GM21360 (cell line): ENCODE results near the gene IGFL3.
"Not testable (repeated sequence)": the region's sequence is repeated elsewhere in the genome, so short reads cannot be mapped to it uniquely, and the experiment has no call there.

Source experiments
- ATAC-seq: cut with Tn5 transposase; IDR thresholded peaks from one replicate; pipeline ENCODE4 v1.9.1; 2021; ENCODE audit warnings: mild to moderate bottlenecking, moderate library complexity; ENCODE audit not compliant: unreplicated experiment

IGFL3 gene

GRCh38 chr19:46124638-46125115, at the start of gene IGFL3:
Gene IGFL3, minus strand, starts transcription at chr19:46124688. Its CDS starts 39 bp downstream, at chr19:46124649.
- ATAC-seq, result no peak

GRCh38 chr19:46173886-46174480, 49.5 kb upstream of the IGFL3 start:
- ATAC-seq, result no peak

- no peak for ATAC-seq
Observed at GRCh38 chr19:46162731-46163130, 38.2 kb upstream of the IGFL3 start.

GRCh38 chr19:46161642-46162257, 37.3 kb upstream of the IGFL3 start:
- not testable (repeated sequence) for ATAC-seq

GRCh38 chr19:46160233-46160775, 35.8 kb upstream of the IGFL3 start:
- no peak for ATAC-seq

- ATAC-seq, result no peak
Observed at GRCh38 chr19:46159418-46160232, 35.1 kb upstream of the IGFL3 start.

- ATAC-seq, result no peak
Observed at GRCh38 chr19:46155237-46155636, 30.7 kb upstream of the IGFL3 start.

GRCh38 chr19:46150606-46151005, 26.1 kb upstream of the IGFL3 start:
- ATAC-seq, result no peak

GRCh38 chr19:46147791-46148288, 23.4 kb upstream of the IGFL3 start, which contains the start of gene IGFL2:
Gene IGFL2, plus strand, starts transcription at chr19:46148238. Its CDS starts 41 bp downstream, at chr19:46148279.
- ATAC-seq, result no peak

GRCh38 chr19:46147166-46147740, 22.8 kb upstream of the IGFL3 start:
- ATAC-seq, result no peak

GRCh38 chr19:46144756-46145155, 20.3 kb upstream of the IGFL3 start:
- no peak for ATAC-seq

GRCh38 chr19:46142294-46142693, 17.8 kb upstream of the IGFL3 start:
- ATAC-seq, result no peak

GRCh38 chr19:46141421-46141820, 16.9 kb upstream of the IGFL3 start:
- ATAC-seq, result no peak

GRCh38 chr19:46137915-46138473, 13.5 kb upstream of the IGFL3 start:
- ATAC-seq, result no peak

- ATAC-seq, result no peak
Observed at GRCh38 chr19:46134527-46134926, 10.0 kb upstream of the IGFL3 start.

GRCh38 chr19:46133777-46134241, 9.3 kb upstream of the IGFL3 start:
- no peak for ATAC-seq

- ATAC-seq, result no peak
Observed at GRCh38 chr19:46133101-46133627, 8.7 kb upstream of the IGFL3 start.

- no peak for ATAC-seq
Observed at GRCh38 chr19:46132508-46133100, 8.1 kb upstream of the IGFL3 start.

GRCh38 chr19:46131485-46132143, 7.1 kb upstream of the IGFL3 start:
- ATAC-seq, result no peak
